HEK293 (cell line): ENCODE data around the gene RTCA.
"Not testable (repeated sequence)": the region's sequence is repeated elsewhere in the genome, so short reads cannot be mapped to it uniquely, and the experiment has no call there.

Experiments used
- CTCF ChIA-PET: fragments of 350-600 bp; formaldehyde crosslinking; extraction: SDS; loops from one replicate; lab custom pipeline; 2021; ENCODE audit warnings: antibody characterized with exemption; lab: Yijun Ruan, JAX
- POLR2A ChIA-PET: fragments of 300-600 bp; formaldehyde crosslinking; extraction: SDS; loops from one replicate; lab custom pipeline; 2020; ENCODE audit warnings: antibody characterized with exemption, inconsistent platforms; lab: Yijun Ruan, JAX
- H3K27ac ChIP-seq: fragments of 200-500 bp; sonication (Bioruptor generic); 2 replicates; pipeline ENCODE4 v1.5.1; 2014; ENCODE audit warnings: low read depth, low read length, control low read depth, inconsistent platforms; ENCODE audit errors: extremely low read depth
- H3K36me3 ChIP-seq, 2 experiments: fragments of 200-500 bp in 1 of 2; sonication (Bioruptor generic) in 1 of 2; 1 replicate in 1 of 2; 2 replicates in 1 of 2; pipeline ENCODE4 v1.5.1; 2014 to 2017; ENCODE audit warnings: inconsistent platforms in 2 of 2, low read length in 2 of 2; ENCODE audit not compliant: control insufficient read depth in 2 of 2, insufficient read depth in 1 of 2
- H3K4me1 ChIP-seq: fragments of 200-500 bp; sonication (Bioruptor generic); 2 replicates; pipeline ENCODE4 v1.5.1; 2014; ENCODE audit warnings: mild to moderate bottlenecking, low read length, inconsistent platforms; ENCODE audit not compliant: control insufficient read depth, insufficient read depth
- H3K4me3 ChIP-seq: 2 replicates; pipeline ENCODE4 v1.5.1; 2011; ENCODE audit warnings: low read depth, mild to moderate bottlenecking, control low read depth, low read length, moderate library complexity
- H3K9me3 ChIP-seq: fragments of 200-500 bp; sonication (Bioruptor generic); 2 replicates; pipeline ENCODE4 v1.5.1; 2014; ENCODE audit warnings: low read depth, low read length, inconsistent platforms; ENCODE audit not compliant: control insufficient read depth, insufficient read depth
- BCL11B ChIP-seq: fragments of 450-650 bp; formaldehyde crosslinking; IDR thresholded peaks from 2 replicates; pipeline ENCODE4 v1.5.1; 2016; ENCODE audit warnings: low read depth, missing biosample characterization, missing genetic modification characterization
- HOXD13 ChIP-seq: sonication (generic); formaldehyde crosslinking; IDR thresholded peaks from 2 replicates; pipeline ENCODE4 v1.8.0; 2022; ENCODE audit warnings: missing genetic modification reagents, borderline replicate concordance
- ZNF132 ChIP-seq: fragments of 450-650 bp; formaldehyde crosslinking; IDR thresholded peaks from 2 replicates; pipeline ENCODE4 v1.5.1; 2017; ENCODE audit warnings: missing biosample characterization, missing genetic modification characterization, borderline replicate concordance
- ZNF211 ChIP-seq: fragments of 450-650 bp; formaldehyde crosslinking; IDR thresholded peaks from 2 replicates; pipeline ENCODE4 v1.5.1; 2016; ENCODE audit warnings: low read depth, missing biosample characterization, missing genetic modification characterization
- ZNF214 ChIP-seq: fragments of 450-650 bp; formaldehyde crosslinking; IDR thresholded peaks from 2 replicates; pipeline ENCODE4 v1.5.1; 2017; ENCODE audit warnings: missing biosample characterization, mild to moderate bottlenecking, missing genetic modification characterization, borderline replicate concordance
- ZNF23 ChIP-seq: fragments of 450-650 bp; formaldehyde crosslinking; IDR thresholded peaks from 2 replicates; pipeline ENCODE4 v1.5.1; 2016; ENCODE audit warnings: missing biosample characterization, missing genetic modification characterization, borderline replicate concordance
- ZNF311 ChIP-seq: fragments of 450-650 bp; formaldehyde crosslinking; IDR thresholded peaks from 2 replicates; pipeline ENCODE4 v1.5.1; 2017; ENCODE audit warnings: missing biosample characterization, missing genetic modification characterization, borderline replicate concordance
- ZNF335 ChIP-seq: fragments of 450-650 bp; formaldehyde crosslinking; conservative IDR thresholded peaks from 2 replicates; pipeline ENCODE4 v1.5.1; 2016; ENCODE audit warnings: missing biosample characterization, missing genetic modification characterization
- ZNF366 ChIP-seq: fragments of 450-650 bp; formaldehyde crosslinking; conservative IDR thresholded peaks from 2 replicates; pipeline ENCODE4 v1.5.1; 2016; ENCODE audit warnings: missing biosample characterization, missing genetic modification characterization
- ZNF37A ChIP-seq: fragments of 450-650 bp; IDR thresholded peaks from 2 replicates; pipeline ENCODE4 v1.5.1; 2018; ENCODE audit warnings: missing biosample characterization, missing genetic modification characterization
- TF ChIP-seq, protein P1 (sequence below): fragments of 450-650 bp; formaldehyde crosslinking; IDR thresholded peaks from 2 replicates; pipeline ENCODE4 v1.5.1; 2017; ENCODE audit warnings: missing biosample characterization, missing genetic modification characterization
- TF ChIP-seq, protein P2 (sequence below): fragments of 450-650 bp; formaldehyde crosslinking; IDR thresholded peaks from 2 replicates; pipeline ENCODE4 v1.5.1; 2017; ENCODE audit warnings: missing biosample characterization, missing genetic modification characterization
- TF ChIP-seq, protein P3 (sequence below): fragments of 450-650 bp; formaldehyde crosslinking; IDR thresholded peaks from 2 replicates; pipeline ENCODE4 v1.5.0; 2017; ENCODE audit warnings: missing biosample characterization, missing genetic modification characterization, borderline replicate concordance

The RTCA gene

DNA sequence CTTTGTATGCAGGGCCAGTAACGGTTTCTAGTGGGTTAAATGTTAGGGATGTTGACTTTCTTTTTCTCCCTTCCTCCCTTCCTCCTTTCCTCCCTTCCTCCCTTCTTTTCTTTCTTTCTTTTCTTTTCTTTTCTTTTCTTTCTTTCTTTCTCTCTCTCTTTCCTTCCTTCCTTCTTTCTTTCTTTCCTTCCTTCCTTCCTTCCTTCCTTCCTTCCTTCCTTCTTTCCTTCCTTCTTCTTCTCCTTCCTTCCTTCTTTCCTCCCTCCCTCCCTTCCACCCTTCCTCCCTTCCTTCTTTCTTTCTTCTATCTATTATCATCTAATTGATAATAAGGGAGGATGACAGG is 60.3 kb downstream of the RTCA start:
- H3K36me3 ChIP-seq, H3K9me3 ChIP-seq, H3K4me3 ChIP-seq, POLR2A ChIA-PET, H3K27ac ChIP-seq, H3K4me1 ChIP-seq: not testable (repeated sequence)
- CTCF ChIA-PET = interaction anchor here (0.7 kb wide), 2 partner anchors 11 to 26 kb away, joined by 3 read pairs; partner anchors contain the start of gene CDC14A
- TF ChIP-seq, protein P1, sequence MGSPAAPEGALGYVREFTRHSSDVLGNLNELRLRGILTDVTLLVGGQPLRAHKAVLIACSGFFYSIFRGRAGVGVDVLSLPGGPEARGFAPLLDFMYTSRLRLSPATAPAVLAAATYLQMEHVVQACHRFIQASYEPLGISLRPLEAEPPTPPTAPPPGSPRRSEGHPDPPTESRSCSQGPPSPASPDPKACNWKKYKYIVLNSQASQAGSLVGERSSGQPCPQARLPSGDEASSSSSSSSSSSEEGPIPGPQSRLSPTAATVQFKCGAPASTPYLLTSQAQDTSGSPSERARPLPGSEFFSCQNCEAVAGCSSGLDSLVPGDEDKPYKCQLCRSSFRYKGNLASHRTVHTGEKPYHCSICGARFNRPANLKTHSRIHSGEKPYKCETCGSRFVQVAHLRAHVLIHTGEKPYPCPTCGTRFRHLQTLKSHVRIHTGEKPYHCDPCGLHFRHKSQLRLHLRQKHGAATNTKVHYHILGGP (tag by site-specific recombination) = peak; percentile 17; the same call in 1 of the 2 replicates
- TF ChIP-seq ZNF366 (tag by site-specific recombination) = peak; percentile 99
- peak; percentile 47; the same call in 1 of the 2 replicates for TF ChIP-seq ZNF211 (tag by site-specific recombination)
- TF ChIP-seq, protein P2, sequence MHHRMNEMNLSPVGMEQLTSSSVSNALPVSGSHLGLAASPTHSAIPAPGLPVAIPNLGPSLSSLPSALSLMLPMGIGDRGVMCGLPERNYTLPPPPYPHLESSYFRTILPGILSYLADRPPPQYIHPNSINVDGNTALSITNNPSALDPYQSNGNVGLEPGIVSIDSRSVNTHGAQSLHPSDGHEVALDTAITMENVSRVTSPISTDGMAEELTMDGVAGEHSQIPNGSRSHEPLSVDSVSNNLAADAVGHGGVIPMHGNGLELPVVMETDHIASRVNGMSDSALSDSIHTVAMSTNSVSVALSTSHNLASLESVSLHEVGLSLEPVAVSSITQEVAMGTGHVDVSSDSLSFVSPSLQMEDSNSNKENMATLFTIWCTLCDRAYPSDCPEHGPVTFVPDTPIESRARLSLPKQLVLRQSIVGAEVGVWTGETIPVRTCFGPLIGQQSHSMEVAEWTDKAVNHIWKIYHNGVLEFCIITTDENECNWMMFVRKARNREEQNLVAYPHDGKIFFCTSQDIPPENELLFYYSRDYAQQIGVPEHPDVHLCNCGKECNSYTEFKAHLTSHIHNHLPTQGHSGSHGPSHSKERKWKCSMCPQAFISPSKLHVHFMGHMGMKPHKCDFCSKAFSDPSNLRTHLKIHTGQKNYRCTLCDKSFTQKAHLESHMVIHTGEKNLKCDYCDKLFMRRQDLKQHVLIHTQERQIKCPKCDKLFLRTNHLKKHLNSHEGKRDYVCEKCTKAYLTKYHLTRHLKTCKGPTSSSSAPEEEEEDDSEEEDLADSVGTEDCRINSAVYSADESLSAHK (tag by site-specific recombination) = peak; percentile 65

DNA sequence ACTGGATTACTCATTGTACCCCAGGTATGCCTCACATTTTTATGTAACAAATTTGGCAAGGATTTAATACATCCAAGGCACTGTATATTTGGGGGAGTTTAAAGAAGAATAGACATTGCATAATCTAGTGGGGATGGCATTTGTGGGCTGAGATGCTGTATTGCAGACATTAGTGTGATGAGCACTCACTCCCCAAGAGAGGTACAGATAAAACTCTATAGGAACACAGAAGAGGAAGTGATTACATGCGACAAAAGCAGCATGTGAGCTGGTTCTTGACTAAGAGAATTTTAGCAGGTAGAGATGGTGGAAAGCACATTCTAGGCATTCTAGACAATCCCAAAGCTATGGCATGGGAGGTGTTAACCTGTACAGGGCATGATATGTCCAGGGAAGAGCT is 62.1 kb downstream of the RTCA start:
- ChIA-PET CTCF (no interaction called here), POLR2A (no interaction called here)
- TF ChIP-seq ZNF311 = no peak
- TF ChIP-seq, protein P3, sequence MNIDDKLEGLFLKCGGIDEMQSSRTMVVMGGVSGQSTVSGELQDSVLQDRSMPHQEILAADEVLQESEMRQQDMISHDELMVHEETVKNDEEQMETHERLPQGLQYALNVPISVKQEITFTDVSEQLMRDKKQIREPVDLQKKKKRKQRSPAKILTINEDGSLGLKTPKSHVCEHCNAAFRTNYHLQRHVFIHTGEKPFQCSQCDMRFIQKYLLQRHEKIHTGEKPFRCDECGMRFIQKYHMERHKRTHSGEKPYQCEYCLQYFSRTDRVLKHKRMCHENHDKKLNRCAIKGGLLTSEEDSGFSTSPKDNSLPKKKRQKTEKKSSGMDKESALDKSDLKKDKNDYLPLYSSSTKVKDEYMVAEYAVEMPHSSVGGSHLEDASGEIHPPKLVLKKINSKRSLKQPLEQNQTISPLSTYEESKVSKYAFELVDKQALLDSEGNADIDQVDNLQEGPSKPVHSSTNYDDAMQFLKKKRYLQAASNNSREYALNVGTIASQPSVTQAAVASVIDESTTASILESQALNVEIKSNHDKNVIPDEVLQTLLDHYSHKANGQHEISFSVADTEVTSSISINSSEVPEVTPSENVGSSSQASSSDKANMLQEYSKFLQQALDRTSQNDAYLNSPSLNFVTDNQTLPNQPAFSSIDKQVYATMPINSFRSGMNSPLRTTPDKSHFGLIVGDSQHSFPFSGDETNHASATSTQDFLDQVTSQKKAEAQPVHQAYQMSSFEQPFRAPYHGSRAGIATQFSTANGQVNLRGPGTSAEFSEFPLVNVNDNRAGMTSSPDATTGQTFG (tag by site-specific recombination) = no peak
- TF ChIP-seq BCL11B (tag by site-specific recombination) = no peak
- TF ChIP-seq ZNF335 (tag by site-specific recombination) = no peak
- no peak for TF ChIP-seq HOXD13
- TF ChIP-seq ZNF214 (tag by site-specific recombination) = no peak
- no peak for TF ChIP-seq ZNF37A (tag by site-specific recombination)
- no peak for TF ChIP-seq ZNF132 (tag by site-specific recombination)
- TF ChIP-seq ZNF23 = no peak
- H3K4me1 ChIP-seq = peaks cover 4% of the 10 kb centered on the region; the same call in 1 of the 2 replicates
- no peak overlapping the region for H3K27ac ChIP-seq
- H3K9me3 ChIP-seq = no peaks in the 10 kb centered on the region
- H3K36me3 ChIP-seq = no peaks in the 10 kb centered on the region
- no peak overlapping the region for H3K4me3 ChIP-seq

DNA sequence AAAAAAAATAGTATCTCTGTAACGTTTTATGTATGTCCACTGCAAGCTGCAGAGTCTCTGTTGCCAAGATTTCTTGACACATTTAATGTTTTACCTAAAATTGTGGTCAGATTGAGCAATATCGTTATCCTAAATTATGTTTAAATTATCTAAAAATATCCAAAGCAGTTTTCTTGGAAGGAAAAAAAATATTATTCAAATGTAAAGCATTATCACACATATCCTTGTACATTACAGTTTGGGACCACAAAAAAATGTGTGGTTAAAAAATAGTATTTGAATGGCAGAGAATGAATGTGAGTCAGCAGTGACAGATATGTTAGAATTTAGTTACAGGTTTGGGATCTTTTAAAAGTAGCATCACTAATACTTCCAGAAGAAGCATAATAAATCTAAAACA is 65.1 kb downstream of the RTCA start:
- H3K4me3 ChIP-seq, H3K9me3 ChIP-seq, H3K36me3 ChIP-seq, H3K4me1 ChIP-seq, POLR2A ChIA-PET, H3K27ac ChIP-seq, CTCF ChIA-PET: not testable (repeated sequence)
